Melanocyte of skin (primary cell): Measurements from ENCODE around the gene HSFX4. TPM values are rescaled to one million over a fixed set of nuclear protein-coding genes. Genes with fewer than 3 reads are reported as not detected.

Experiments
- total RNA-seq, 2 donors: library from RNA; depleted of rRNA; stranded (reverse); fragments of >200 nt; gene quantifications; 2 replicates each; pipeline ENCODE4 v1.2.3, GENCODE V29; 2012

The HSFX4 gene
- not detected for total RNA-seq

DNA sequence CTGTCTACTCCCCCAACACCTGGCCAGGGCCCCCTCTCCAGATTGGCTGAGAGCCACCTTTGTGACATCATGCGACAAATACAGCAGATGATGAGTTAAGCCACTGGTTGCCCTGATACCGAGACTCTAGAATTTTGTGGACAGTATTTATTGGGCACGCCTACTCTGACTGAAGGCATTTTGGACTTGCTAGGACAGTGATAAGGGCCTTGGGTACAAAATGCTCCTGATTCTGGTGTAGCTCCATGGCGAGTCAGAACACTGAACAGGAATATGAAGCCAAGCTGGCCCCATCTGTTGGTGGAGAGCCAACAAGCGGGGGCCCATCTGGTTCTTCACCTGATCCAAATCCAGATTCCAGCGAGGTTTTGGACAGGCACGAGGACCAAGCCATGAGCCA, at the start of gene HSFX4:
Gene HSFX4 (plus strand): TSS at position 174 of the 400 bp plus-strand sequence. CDS start 72 bp downstream, at position 246.

DNA sequence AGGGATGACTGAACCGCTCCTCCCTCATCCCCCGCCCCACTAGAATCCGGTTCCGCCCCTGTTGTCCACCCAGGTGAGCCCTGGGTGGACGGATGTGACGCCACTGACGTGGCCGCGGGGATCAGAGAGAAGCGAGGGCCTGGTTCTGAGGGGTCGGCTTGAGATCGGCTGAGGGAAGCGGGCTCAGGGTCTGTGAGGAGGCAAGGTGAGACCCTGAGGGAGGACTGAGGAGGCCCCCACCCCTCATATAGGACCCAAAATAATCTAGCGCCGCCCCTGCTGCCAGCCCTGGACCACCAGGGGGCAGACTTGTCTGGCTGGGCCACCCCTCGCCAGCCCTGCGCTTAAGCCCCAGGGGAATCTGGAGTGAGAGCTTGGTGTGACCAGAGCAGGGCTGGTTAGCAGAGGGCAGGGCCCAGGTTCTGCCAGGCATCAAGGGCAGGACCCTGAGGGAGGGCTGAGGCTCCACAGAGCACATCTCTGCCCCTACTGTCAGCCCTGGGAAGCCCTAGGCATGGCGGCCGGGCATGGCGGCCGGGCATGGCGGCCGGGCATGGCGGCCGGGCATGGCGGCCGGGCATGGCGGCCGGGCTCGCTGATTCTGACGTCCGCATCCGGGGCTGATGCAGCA, 48.2 kb upstream of the HSFX4 start, which contains the start of gene MAGEA8:
Gene MAGEA8 (plus strand): TSS at position 103 of the 631 bp plus-strand sequence. CDS start 3,090 bp downstream, outside the sequence.

GRCh38 chrX:149938427-149938880, 9.1 kb downstream of the HSFX4 start, which contains the start of gene EOLA2:
EOLA2 (minus strand) TSS chrX:149938491; CDS start chrX:149933874, 4,617 bp downstream.

Other genes with a start within 250 kb of the HSFX4 start
- not detected for gene MAGEA11, start 217.5 kb upstream of the HSFX4 start, total RNA-seq
- gene HSFX1, start 155.5 kb upstream of the HSFX4 start, total RNA-seq, result under 1 TPM; 0.33 to 0.34 TPM
- gene MAGEA9, start 147.6 kb upstream of the HSFX4 start, total RNA-seq, result not detected
- not detected for gene MAGEA8, start 48.4 kb upstream of the HSFX4 start, total RNA-seq
- gene EOLA2, start 8.9 kb downstream of the HSFX4 start, total RNA-seq, result 10 to 100 TPM; 17.6 to 22.3 TPM